Stomach (tissue), 9 donors: Measurements from ENCODE around the gene ITGB2. TPM values are rescaled to one million over a fixed set of nuclear protein-coding genes. Genes with fewer than 3 reads are reported as not detected.

ENCODE experiments used
- DNase-seq, 2 donors: peaks; one replicate each; pipeline versions ENCODE4 v3.0.0 to v3.0.0-alpha.2; 2013 to 2019
- H3K27ac ChIP-seq, 5 donors: fragments of 200-600 bp in 4 of 5; sonication (generic) in 4 of 5; one replicate each; pipeline ENCODE4 v1.5.1; 2013 to 2019; ENCODE audit warnings: mild to moderate bottlenecking in 1 of 5, moderate library complexity in 1 of 5
- H3K27me3 ChIP-seq, 3 donors: fragments of 200-600 bp; sonication (generic); one replicate each; pipeline ENCODE4 v1.5.1; 2017 to 2019; ENCODE audit warnings: mixed run types in 1 of 3
- H3K36me3 ChIP-seq, 4 donors: fragments of 200-600 bp; sonication (generic); 1 replicate in 3 of 4; 2 replicates in 1 of 4; pipeline ENCODE4 v1.5.1; 2016 to 2019
- H3K4me1 ChIP-seq, 4 donors: fragments of 200-600 bp; sonication (generic); one replicate each; pipeline ENCODE4 v1.5.1; 2016 to 2019
- H3K4me3 ChIP-seq, 4 donors: fragments of 200-600 bp; sonication (generic) in 3 of 4; one replicate each; pipeline ENCODE4 v1.5.1; 2016 to 2019; ENCODE audit warnings: mild to moderate bottlenecking in 1 of 4
- H3K9me3 ChIP-seq, 4 donors: fragments of 200-600 bp; sonication (generic); one replicate each; pipeline ENCODE4 v1.5.1; 2016 to 2019
- EP300 ChIP-seq: sonication (generic); formaldehyde crosslinking; IDR thresholded peaks from one replicate; pipeline ENCODE4 v1.6.1; 2017; ENCODE audit warnings: antibody characterized with exemption
- POLR2A ChIP-seq, 4 donors: fragments of 450-650 bp; IDR thresholded peaks; one replicate each; pipeline ENCODE4 v1.6.1; 2016; ENCODE audit warnings: antibody characterized with exemption in 4 of 4, control low read depth in 2 of 4, mild to moderate bottlenecking in 1 of 4, moderate library complexity in 1 of 4
- POLR2AphosphoS5 ChIP-seq, 3 donors: sonication (generic); formaldehyde crosslinking; IDR thresholded peaks; one replicate each; pipeline ENCODE4 v1.6.1; 2016; ENCODE audit warnings: antibody characterized with exemption in 3 of 3
- WGBS, 5 donors: extraction: QIAGEN DNeasy Blood & Tissue Kit in 3 of 5; methylation state at CpG; one replicate each; pipeline versions ENCODE4 v1.1.5 to v1.1.7; 2013 to 2018; 5-methylcytosine and 5-hydroxymethylcytosine counted together
- intact Hi-C: fragments of 100-400 bp; cut with DNase I; formaldehyde crosslinking; loops from one replicate; pipeline ENCODE4 v1.15.1; 2023; ENCODE audit warnings: low total_unique reads
- polyA plus RNA-seq, 3 donors: library from polyadenylated mRNA; stranded (reverse); fragments of 200-250 nt; gene quantifications; one replicate each; pipeline ENCODE4 v1.2.3, GENCODE V29; 2013
- total RNA-seq, 5 donors: library from RNA; depleted of rRNA; stranded (reverse); fragments of >200 nt; gene quantifications; one replicate each; pipeline versions ENCODE4 v1.1.0 to v1.2.3, GENCODE V29; 2014 to 2016
- TF ChIP-seq, protein P1 (sequence below), 7 experiments: fragments of 450-650 bp in 4 of 7; fragments of 200-600 bp in 3 of 7; sonication (generic) in 3 of 7; IDR thresholded peaks; one replicate each; pipeline ENCODE4 v1.5.1; 2016 to 2019; ENCODE audit warnings: antibody characterized with exemption in 7 of 7, control low read depth in 2 of 7, mild to moderate bottlenecking in 1 of 7
- donor health status: healthy with polysubstance abuse.
- donor health status: Bipolar disorder and iron deficiency.
- donor health status: healthy.

The ITGB2 gene
- total and polyA plus RNA-seq, 8 donors, result 3.5 to 72.2 (median 15.1) TPM

DNA sequence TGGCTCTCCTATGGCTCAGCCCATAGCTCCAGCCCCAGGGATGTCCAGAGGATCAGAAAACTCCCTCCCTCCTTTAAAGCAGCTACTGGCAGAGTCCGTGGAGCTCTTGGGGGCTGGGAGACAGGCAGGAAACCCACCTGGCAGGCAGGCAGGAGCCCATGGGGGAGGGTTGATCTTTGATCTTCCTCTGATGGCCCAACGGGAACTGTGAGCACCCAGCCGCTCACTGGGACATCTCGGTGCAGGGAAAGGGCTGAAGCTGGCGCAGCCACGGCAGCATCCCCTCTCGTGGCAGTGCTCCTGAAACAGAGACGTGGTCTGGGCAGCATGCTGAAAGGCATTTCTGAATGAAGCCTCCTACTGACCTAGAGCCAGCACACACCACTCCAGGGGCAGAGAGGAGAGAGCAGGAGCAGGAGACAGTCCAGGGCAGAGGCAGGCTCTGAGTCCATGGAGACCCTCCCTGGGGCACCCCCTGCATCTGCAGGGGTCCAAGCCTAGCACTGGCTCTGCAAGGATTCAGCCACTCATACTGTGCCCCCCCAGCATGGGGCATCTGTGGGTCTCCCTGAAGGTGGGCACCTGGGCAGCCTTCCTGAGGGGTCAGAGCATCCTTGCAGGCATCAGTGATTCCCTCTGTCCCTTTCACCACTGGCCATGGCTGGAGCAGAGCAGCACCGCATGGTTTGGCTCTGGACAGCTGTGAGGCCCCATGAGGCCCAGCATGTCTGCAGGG lies 14.3 kb upstream of the ITGB2 start:
- H3K27ac ChIP-seq, result no peak overlapping the region
- H3K4me1 ChIP-seq, result peaks cover 28 to 45% (median 39%) of the 10 kb centered on the region in 4 donors
- H3K27me3 ChIP-seq, result peaks cover 6 to 57% (median 40%) of the 10 kb centered on the region in 3 donors
- TF ChIP-seq POLR2AphosphoS5 (IDR thresholded peaks at IDR 0.05) (no peak), EP300 (no peak), POLR2A (IDR thresholded peaks at IDR 0.05) (no peak)
- TF ChIP-seq, protein P1, sequence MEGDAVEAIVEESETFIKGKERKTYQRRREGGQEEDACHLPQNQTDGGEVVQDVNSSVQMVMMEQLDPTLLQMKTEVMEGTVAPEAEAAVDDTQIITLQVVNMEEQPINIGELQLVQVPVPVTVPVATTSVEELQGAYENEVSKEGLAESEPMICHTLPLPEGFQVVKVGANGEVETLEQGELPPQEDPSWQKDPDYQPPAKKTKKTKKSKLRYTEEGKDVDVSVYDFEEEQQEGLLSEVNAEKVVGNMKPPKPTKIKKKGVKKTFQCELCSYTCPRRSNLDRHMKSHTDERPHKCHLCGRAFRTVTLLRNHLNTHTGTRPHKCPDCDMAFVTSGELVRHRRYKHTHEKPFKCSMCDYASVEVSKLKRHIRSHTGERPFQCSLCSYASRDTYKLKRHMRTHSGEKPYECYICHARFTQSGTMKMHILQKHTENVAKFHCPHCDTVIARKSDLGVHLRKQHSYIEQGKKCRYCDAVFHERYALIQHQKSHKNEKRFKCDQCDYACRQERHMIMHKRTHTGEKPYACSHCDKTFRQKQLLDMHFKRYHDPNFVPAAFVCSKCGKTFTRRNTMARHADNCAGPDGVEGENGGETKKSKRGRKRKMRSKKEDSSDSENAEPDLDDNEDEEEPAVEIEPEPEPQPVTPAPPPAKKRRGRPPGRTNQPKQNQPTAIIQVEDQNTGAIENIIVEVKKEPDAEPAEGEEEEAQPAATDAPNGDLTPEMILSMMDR (IDR thresholded peaks at IDR 0.05), result no peak
- intact Hi-C loops, result loop anchor here (5.0 kb wide), 1 partner anchor 43 kb away; no protein-coding TSS in a partner anchor
- H3K4me3 ChIP-seq, result no peak overlapping the region
- WGBS, 5 donors, result 84 to 92% (median 86%) methylated on average over 8 to 9 of the region's 9 CpGs
- no peaks in the 10 kb centered on the region for H3K9me3 ChIP-seq
- no peaks in the 10 kb centered on the region for H3K36me3 ChIP-seq
- DNase-seq, result no peak

DNA sequence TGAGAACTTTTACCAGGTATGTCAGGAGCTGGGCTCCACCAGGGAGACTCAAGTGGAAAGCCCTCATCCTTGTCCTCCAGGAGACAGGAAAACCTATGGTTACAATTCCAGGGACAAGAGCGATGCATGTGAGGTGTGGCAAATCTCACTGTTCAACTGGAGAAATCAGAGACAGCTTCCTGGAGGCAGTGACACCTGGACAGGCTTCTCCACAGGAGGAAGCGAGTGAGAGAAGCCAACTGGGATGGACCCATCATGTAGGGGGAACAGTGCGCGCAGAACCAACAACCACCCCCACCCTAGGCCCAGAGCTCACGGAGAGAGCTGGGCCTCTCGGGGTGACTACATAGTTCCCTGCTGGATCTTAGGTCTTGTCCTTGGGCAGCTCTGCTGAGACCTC lies 13.6 kb upstream of the ITGB2 start:
- TF ChIP-seq POLR2A (IDR thresholded peaks at IDR 0.05) (no peak), POLR2AphosphoS5 (IDR thresholded peaks at IDR 0.05) (no peak)
- Histone ChIP-seq H3K27ac (no peak overlapping the region), H3K36me3 (no peaks in the 10 kb centered on the region), H3K27me3 (peaks cover 6 to 64% (median 46%) of the 10 kb centered on the region in 3 donors), H3K9me3 (peaks cover 0 to 5% (median 0%) of the 10 kb centered on the region in 4 donors), H3K4me1 (peaks cover 26 to 45% (median 35%) of the 10 kb centered on the region in 4 donors), H3K4me3 (no peak overlapping the region)
- intact Hi-C loops, result loop anchor here (5.0 kb wide), 1 partner anchor 42 kb away; no protein-coding TSS in a partner anchor
- DNase-seq, result no peak
- WGBS, 5 donors, result 90 to 100% (median 95%) methylated on average over 4 to 6 of the region's 6 CpGs

DNA sequence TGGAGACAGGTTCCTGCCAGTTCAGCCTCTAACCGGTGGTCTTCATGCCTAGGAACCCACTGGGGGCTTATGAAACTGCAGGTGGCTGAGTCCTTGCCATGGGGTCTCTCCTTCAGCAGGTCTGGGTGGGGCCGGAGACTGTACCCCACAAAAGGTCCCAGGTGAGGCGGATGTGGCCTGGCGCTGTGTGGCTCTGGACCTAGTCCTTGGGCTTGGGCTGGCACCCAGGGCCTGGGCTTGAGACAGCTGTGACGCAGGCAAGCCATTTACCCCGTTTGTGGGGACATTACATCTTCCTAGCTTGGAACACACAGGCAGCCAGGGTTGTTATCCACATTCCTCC lies 13.2 kb upstream of the ITGB2 start:
- Histone ChIP-seq H3K4me3 (no peak overlapping the region), H3K4me1 (peaks cover 23 to 44% (median 31%) of the 10 kb centered on the region in 4 donors), H3K36me3 (no peaks in the 10 kb centered on the region), H3K27ac (no peak overlapping the region), H3K9me3 (peaks cover 0 to 5% (median 0%) of the 10 kb centered on the region in 4 donors), H3K27me3 (peaks cover 6 to 68% (median 49%) of the 10 kb centered on the region in 3 donors)
- no peak for DNase-seq
- 85 to 93% (median 90%) methylated on average over 3 to 6 of the region's 6 CpGs for WGBS, 5 donors
- TF ChIP-seq, protein P1 (IDR thresholded peaks at IDR 0.05), result no peak
- intact Hi-C loops, result loop anchor here (5.0 kb wide), 1 partner anchor 42 kb away; no protein-coding TSS in a partner anchor

DNA sequence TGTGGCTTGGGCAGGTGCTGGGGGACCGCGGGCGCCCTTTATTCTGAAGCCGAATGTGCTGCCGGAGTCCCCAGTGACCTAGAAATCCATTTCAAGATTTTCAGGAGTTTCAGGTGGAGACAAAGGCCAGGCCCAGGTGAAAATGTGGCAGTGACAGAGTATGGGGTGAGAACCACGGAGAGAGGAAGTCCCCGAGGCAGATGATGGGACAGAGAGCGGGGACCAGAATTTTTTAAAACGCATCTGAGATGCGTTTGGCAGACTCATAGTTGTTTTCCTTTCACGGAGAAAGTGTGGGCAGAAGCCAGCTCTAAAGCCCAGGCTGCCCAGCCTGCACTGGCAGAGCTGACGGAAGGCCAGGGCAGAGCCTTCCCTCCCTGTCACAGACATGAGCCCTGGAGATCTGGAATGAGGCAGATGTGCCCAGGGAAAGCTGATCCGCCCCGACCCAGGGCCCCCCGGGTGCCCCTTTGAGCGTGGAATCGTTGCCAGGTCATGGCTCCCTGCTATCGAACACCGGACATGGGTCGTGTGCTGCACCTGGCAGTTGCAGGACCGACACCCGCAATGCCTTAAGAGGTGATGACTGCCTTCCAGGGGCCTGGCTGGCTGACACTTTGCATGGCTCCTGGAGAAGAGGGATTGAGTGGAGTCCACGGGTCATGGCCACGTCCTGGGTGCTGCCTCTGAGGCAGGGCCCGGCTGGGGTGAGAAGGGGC lies 12.7 kb upstream of the ITGB2 start:
- intact Hi-C loops, result loop anchor here (5.0 kb wide), 1 partner anchor 41 kb away; no protein-coding TSS in a partner anchor
- Histone ChIP-seq H3K36me3 (no peaks in the 10 kb centered on the region), H3K4me1 (peaks cover 21 to 46% (median 28%) of the 10 kb centered on the region in 4 donors), H3K27me3 (peaks cover 6 to 73% (median 49%) of the 10 kb centered on the region in 3 donors), H3K9me3 (peaks cover 0 to 5% (median 0%) of the 10 kb centered on the region in 4 donors), H3K27ac (no peak overlapping the region), H3K4me3 (peak overlapping the region in 1 of 4 donors; percentile 63)
- 68 to 79% (median 77%) methylated on average over 24 to 25 of the region's 25 CpGs for WGBS, 5 donors
- no peak for DNase-seq
- TF ChIP-seq POLR2AphosphoS5 (IDR thresholded peaks at IDR 0.05) (no peak), EP300 (no peak), POLR2A (IDR thresholded peaks at IDR 0.05) (no peak)
